ENCODE measurements around the gene TRIM44.
A peak's percentile ranks its signal among the peaks of the same experiment; 100 is the strongest.

Gene TRIM44

GRCh38 chr11:35662061-35662648 is 420 bp upstream of the TRIM44 start:
- H2AFZ ChIP-seq (ENCODE audit: low read length), result peak overlapping the region; percentile 95
- H3K36me3 ChIP-seq (ENCODE audit: insufficient read depth, low read length), result no peaks in the 10 kb centered on the region
- H3K4me2 ChIP-seq (ENCODE audit: low read depth, low read length, poor library complexity, severe bottlenecking), result peak overlapping the region; percentile 93
- 0 out of 2 replicates have a peak, but pooled peaks cover 3% of the 10 kb centered on the region for H3F3A ChIP-seq (ENCODE audit: low read depth)
- peak overlapping the region; percentile 81 for H3K4me3 ChIP-seq (ENCODE audit: low read length, poor library complexity, severe bottlenecking)
- H3K9me2 ChIP-seq (replicated peaks; ENCODE audit: low read depth, low read length), result no peaks in the 10 kb centered on the region
- peaks cover 5% of the 10 kb centered on the region; the same call in 1 of the 2 replicates for H3K9me3 ChIP-seq (ENCODE audit: insufficient read depth, low read depth, low read length)
- peak overlapping the region; percentile 71 for H3K9ac ChIP-seq (ENCODE audit: low read depth, low read length, poor library complexity, severe bottlenecking)
- H4K20me1 ChIP-seq (ENCODE audit: insufficient read depth, low read length, poor library complexity, severe bottlenecking), result no peaks in the 10 kb centered on the region
- H3K27me3 ChIP-seq (ENCODE audit: insufficient read depth, low read length, poor library complexity, severe bottlenecking), result peaks cover 36% of the 10 kb centered on the region
- TF ChIP-seq EZH2phosphoT487 (IDR thresholded peaks at IDR 0.05; ENCODE audit: borderline replicate concordance) (no peak), CTCF (conservative IDR thresholded peaks at IDR 0.05; ENCODE audit: low read length) (no peak)
- H3K4me1 ChIP-seq (ENCODE audit: insufficient read depth, low read length, poor library complexity, severe bottlenecking), result peaks cover 25% of the 10 kb centered on the region
- H3K79me2 ChIP-seq (ENCODE audit: insufficient read depth, low read length), result peaks cover 37% of the 10 kb centered on the region

GRCh38 chr11:35663408-35663702 is 780 bp downstream of the TRIM44 start:
- peak overlapping the region; percentile 71 for H3K9ac ChIP-seq (ENCODE audit: low read depth, low read length, poor library complexity, severe bottlenecking)
- H3K4me3 ChIP-seq (ENCODE audit: low read length, poor library complexity, severe bottlenecking), result peak overlapping the region; percentile 81
- no peak for TF ChIP-seq CTCF (conservative IDR thresholded peaks at IDR 0.05; ENCODE audit: low read length)
- no peak for TF ChIP-seq EZH2phosphoT487 (IDR thresholded peaks at IDR 0.05; ENCODE audit: borderline replicate concordance)
- no peaks in the 10 kb centered on the region for H3K36me3 ChIP-seq (ENCODE audit: insufficient read depth, low read length)
- peaks cover 5% of the 10 kb centered on the region; the same call in 1 of the 2 replicates for H3K9me3 ChIP-seq (ENCODE audit: insufficient read depth, low read depth, low read length)
- peak overlapping the region; percentile 95 for H2AFZ ChIP-seq (ENCODE audit: low read length)
- no peaks in the 10 kb centered on the region for H4K20me1 ChIP-seq (ENCODE audit: insufficient read depth, low read length, poor library complexity, severe bottlenecking)
- H3K4me2 ChIP-seq (ENCODE audit: low read depth, low read length, poor library complexity, severe bottlenecking), result peak overlapping the region; percentile 93
- H3K27me3 ChIP-seq (ENCODE audit: insufficient read depth, low read length, poor library complexity, severe bottlenecking), result peaks cover 32% of the 10 kb centered on the region
- 0 out of 2 replicates have a peak, but pooled peaks cover 3% of the 10 kb centered on the region for H3F3A ChIP-seq (ENCODE audit: low read depth)
- peaks cover 25% of the 10 kb centered on the region for H3K4me1 ChIP-seq (ENCODE audit: insufficient read depth, low read length, poor library complexity, severe bottlenecking)
- H3K9me2 ChIP-seq (replicated peaks; ENCODE audit: low read depth, low read length), result no peaks in the 10 kb centered on the region
- H3K79me2 ChIP-seq (ENCODE audit: insufficient read depth, low read length), result peaks cover 49% of the 10 kb centered on the region

- Histone ChIP-seq H3K27me3 (ENCODE audit: insufficient read depth, low read length, poor library complexity, severe bottlenecking) (peaks cover 16% of the 10 kb centered on the region), H3K36me3 (ENCODE audit: insufficient read depth, low read length) (no peaks in the 10 kb centered on the region), H2AFZ (ENCODE audit: low read length) (no peak overlapping the region), H3F3A (ENCODE audit: low read depth) (0 out of 2 replicates have a peak, but pooled peaks cover 3% of the 10 kb centered on the region), H3K9me3 (ENCODE audit: insufficient read depth, low read depth, low read length) (peaks cover 5% of the 10 kb centered on the region; the same call in 1 of the 2 replicates), H3K4me2 (ENCODE audit: low read depth, low read length, poor library complexity, severe bottlenecking) (peak overlapping the region; percentile 93), H3K9me2 (replicated peaks; ENCODE audit: low read depth, low read length) (no peaks in the 10 kb centered on the region), H4K20me1 (ENCODE audit: insufficient read depth, low read length, poor library complexity, severe bottlenecking) (peaks cover under 1% of the 10 kb centered on the region), H3K79me2 (ENCODE audit: insufficient read depth, low read length) (peaks cover 62% of the 10 kb centered on the region), H3K9ac (ENCODE audit: low read depth, low read length, poor library complexity, severe bottlenecking) (no peak overlapping the region), H3K4me3 (ENCODE audit: low read length, poor library complexity, severe bottlenecking) (peak overlapping the region; percentile 81), H3K4me1 (ENCODE audit: insufficient read depth, low read length, poor library complexity, severe bottlenecking) (peaks cover 25% of the 10 kb centered on the region)
- TF ChIP-seq EZH2phosphoT487 (IDR thresholded peaks at IDR 0.05; ENCODE audit: borderline replicate concordance) (no peak), CTCF (conservative IDR thresholded peaks at IDR 0.05; ENCODE audit: low read length) (no peak)
Observed at GRCh38 chr11:35664977-35665441, 2.4 kb downstream of the TRIM44 start.

Measured in Loucy (cell line).